Measurements from ENCODE around the gene AACS.
"Not testable (repeated sequence)": the region's sequence is repeated elsewhere in the genome, so short reads cannot be mapped to it uniquely, and the experiment has no call there.

Gene AACS

GRCh38 chr12:125055591-125055990 lies 9.6 kb upstream of the AACS start:
- in situ Hi-C loops (cut with HindIII; ENCODE audit: low sequenced_read_pairs) = no loop called here
- no peak for TF ChIP-seq CTCF (IDR thresholded peaks at IDR 0.05; ENCODE audit: low read depth, low read length)
- no peak for DNase-seq (ENCODE audit: low read depth, low spot score)
- H3K4me3 ChIP-seq (ENCODE audit: low read depth, low read length) = no peak overlapping the region

- in situ Hi-C loops (cut with HindIII; ENCODE audit: low sequenced_read_pairs) = no loop called here
- no peak for TF ChIP-seq CTCF (IDR thresholded peaks at IDR 0.05; ENCODE audit: low read depth, low read length)
- DNase-seq (ENCODE audit: low read depth, low spot score) = no peak
- H3K4me3 ChIP-seq (ENCODE audit: low read depth, low read length) = no peak overlapping the region
These were observed 8.9 kb upstream of the AACS start for GRCh38 chr12:125056306-125056705.

- DNase-seq (ENCODE audit: low read depth, low spot score) = no peak
- in situ Hi-C loops (cut with HindIII; ENCODE audit: low sequenced_read_pairs) = no loop called here
- no peak for TF ChIP-seq CTCF (IDR thresholded peaks at IDR 0.05; ENCODE audit: low read depth, low read length)
- H3K4me3 ChIP-seq (ENCODE audit: low read depth, low read length) = no peak overlapping the region
These were observed 7.5 kb upstream of the AACS start for GRCh38 chr12:125057708-125058107.

- H3K4me3 ChIP-seq (ENCODE audit: low read depth, low read length) = no peak overlapping the region
- TF ChIP-seq CTCF (IDR thresholded peaks at IDR 0.05; ENCODE audit: low read depth, low read length) = no peak
- in situ Hi-C loops (cut with HindIII; ENCODE audit: low sequenced_read_pairs) = no loop called here
- DNase-seq (ENCODE audit: low read depth, low spot score) = no peak
These were observed 4.0 kb upstream of the AACS start for GRCh38 chr12:125061229-125061628.

GRCh38 chr12:125063522-125063921 lies 1.7 kb upstream of the AACS start:
- DNase-seq (ENCODE audit: low read depth, low spot score); in situ Hi-C loops (cut with HindIII; ENCODE audit: low sequenced_read_pairs); H3K4me3 ChIP-seq (ENCODE audit: low read depth, low read length): not testable (repeated sequence)

GRCh38 chr12:125064492-125064891 lies 743 bp upstream of the AACS start:
- H3K4me3 ChIP-seq (ENCODE audit: low read depth, low read length) = no peak overlapping the region
- in situ Hi-C loops (cut with HindIII; ENCODE audit: low sequenced_read_pairs) = no loop called here
- no peak for TF ChIP-seq CTCF (IDR thresholded peaks at IDR 0.05; ENCODE audit: low read depth, low read length)

GRCh38 chr12:125065919-125066570 lies 810 bp downstream of the AACS start:
- TF ChIP-seq CTCF (IDR thresholded peaks at IDR 0.05; ENCODE audit: low read depth, low read length) = no peak
- peak overlapping the region; percentile 67 for H3K4me3 ChIP-seq (ENCODE audit: low read depth, low read length)
- in situ Hi-C loops (cut with HindIII; ENCODE audit: low sequenced_read_pairs) = no loop called here
- no peak for DNase-seq (ENCODE audit: low read depth, low spot score)

More at GRCh38 chr12:125064492-125064891, 743 bp upstream of the AACS start:
- no peak for DNase-seq (ENCODE audit: low read depth, low spot score)
